ENCODE results near the gene SUMF2. TPM values are rescaled to one million over a fixed set of nuclear protein-coding genes. Genes with fewer than 3 reads are reported as not detected.

SUMF2 gene
- total and polyA plus RNA-seq, 2 of the 13 experiments (the other 11 are each of a cell fraction or from before 2014, with no cell fraction given): 48.9 to 54.4 TPM

DNA sequence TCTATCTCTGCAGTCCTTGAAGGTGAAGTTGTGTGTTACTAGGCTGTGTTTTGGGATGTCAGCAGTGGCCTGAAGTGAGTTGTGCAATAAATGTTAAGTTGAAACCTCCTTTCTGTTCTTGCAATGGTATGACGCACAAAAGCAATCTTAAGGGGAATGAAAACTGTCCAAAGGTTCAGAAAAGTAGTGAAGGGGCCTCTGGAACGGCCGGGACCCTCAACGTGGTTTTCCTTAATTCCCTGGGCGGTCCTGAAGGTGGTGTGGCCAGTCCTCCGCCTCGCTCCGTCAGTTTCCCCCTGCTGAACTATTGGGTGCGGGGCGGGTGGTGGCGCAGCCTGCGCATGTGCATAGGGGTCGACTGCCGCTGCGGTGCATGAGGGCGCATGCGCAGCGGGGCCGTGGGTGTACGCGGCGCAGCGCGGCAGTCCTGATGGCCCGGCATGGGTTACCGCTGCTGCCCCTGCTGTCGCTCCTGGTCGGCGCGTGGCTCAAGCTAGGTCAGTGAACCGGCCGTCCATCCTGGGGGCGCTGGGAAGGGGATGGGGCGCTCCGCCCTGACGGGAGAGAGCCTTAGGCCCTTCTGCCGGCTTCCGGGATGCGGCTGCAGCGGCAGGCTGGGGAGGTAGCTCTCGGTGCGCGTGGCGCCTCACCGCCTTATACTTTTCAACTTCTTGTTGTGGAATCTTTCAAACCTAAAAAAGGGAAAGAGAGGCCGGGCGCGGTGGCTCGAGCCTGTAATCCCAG is at the start of gene SUMF2 (continued):
- TF ChIP-seq, protein P1, sequence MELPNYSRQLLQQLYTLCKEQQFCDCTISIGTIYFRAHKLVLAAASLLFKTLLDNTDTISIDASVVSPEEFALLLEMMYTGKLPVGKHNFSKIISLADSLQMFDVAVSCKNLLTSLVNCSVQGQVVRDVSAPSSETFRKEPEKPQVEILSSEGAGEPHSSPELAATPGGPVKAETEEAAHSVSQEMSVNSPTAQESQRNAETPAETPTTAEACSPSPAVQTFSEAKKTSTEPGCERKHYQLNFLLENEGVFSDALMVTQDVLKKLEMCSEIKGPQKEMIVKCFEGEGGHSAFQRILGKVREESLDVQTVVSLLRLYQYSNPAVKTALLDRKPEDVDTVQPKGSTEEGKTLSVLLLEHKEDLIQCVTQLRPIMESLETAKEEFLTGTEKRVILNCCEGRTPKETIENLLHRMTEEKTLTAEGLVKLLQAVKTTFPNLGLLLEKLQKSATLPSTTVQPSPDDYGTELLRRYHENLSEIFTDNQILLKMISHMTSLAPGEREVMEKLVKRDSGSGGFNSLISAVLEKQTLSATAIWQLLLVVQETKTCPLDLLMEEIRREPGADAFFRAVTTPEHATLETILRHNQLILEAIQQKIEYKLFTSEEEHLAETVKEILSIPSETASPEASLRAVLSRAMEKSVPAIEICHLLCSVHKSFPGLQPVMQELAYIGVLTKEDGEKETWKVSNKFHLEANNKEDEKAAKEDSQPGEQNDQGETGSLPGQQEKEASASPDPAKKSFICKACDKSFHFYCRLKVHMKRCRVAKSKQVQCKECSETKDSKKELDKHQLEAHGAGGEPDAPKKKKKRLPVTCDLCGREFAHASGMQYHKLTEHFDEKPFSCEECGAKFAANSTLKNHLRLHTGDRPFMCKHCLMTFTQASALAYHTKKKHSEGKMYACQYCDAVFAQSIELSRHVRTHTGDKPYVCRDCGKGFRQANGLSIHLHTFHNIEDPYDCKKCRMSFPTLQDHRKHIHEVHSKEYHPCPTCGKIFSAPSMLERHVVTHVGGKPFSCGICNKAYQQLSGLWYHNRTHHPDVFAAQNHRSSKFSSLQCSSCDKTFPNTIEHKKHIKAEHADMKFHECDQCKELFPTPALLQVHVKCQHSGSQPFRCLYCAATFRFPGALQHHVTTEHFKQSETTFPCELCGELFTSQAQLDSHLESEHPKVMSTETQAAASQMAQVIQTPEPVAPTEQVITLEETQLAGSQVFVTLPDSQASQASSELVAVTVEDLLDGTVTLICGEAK (IDR thresholded peaks at IDR 0.05): no peak
- TF ChIP-seq, protein P1 (CRISPR knock-in tag; IDR thresholded peaks at IDR 0.05): no peak; the same call in 1 of the 2 replicates
- TF ChIP-seq ZNF572 (CRISPR knock-in tag; IDR thresholded peaks at IDR 0.05): no peak
- TF ChIP-seq, protein P2, sequence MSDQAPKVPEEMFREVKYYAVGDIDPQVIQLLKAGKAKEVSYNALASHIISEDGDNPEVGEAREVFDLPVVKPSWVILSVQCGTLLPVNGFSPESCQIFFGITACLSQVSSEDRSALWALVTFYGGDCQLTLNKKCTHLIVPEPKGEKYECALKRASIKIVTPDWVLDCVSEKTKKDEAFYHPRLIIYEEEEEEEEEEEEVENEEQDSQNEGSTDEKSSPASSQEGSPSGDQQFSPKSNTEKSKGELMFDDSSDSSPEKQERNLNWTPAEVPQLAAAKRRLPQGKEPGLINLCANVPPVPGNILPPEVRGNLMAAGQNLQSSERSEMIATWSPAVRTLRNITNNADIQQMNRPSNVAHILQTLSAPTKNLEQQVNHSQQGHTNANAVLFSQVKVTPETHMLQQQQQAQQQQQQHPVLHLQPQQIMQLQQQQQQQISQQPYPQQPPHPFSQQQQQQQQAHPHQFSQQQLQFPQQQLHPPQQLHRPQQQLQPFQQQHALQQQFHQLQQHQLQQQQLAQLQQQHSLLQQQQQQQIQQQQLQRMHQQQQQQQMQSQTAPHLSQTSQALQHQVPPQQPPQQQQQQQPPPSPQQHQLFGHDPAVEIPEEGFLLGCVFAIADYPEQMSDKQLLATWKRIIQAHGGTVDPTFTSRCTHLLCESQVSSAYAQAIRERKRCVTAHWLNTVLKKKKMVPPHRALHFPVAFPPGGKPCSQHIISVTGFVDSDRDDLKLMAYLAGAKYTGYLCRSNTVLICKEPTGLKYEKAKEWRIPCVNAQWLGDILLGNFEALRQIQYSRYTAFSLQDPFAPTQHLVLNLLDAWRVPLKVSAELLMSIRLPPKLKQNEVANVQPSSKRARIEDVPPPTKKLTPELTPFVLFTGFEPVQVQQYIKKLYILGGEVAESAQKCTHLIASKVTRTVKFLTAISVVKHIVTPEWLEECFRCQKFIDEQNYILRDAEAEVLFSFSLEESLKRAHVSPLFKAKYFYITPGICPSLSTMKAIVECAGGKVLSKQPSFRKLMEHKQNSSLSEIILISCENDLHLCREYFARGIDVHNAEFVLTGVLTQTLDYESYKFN (CRISPR knock-in tag; conservative IDR thresholded peaks at IDR 0.05): peak; percentile 3; the same call in 1 of the 2 replicates
- no peak for TF ChIP-seq TBL1XR1 (IDR thresholded peaks at IDR 0.05; ENCODE audit: borderline replicate concordance, low read length, partially characterized antibody)
- no peak for TF ChIP-seq ISX (CRISPR knock-in tag; conservative IDR thresholded peaks at IDR 0.05)
- TF ChIP-seq XBP1 (CRISPR knock-in tag; IDR thresholded peaks at IDR 0.05): no peak
- TF ChIP-seq, protein P3, sequence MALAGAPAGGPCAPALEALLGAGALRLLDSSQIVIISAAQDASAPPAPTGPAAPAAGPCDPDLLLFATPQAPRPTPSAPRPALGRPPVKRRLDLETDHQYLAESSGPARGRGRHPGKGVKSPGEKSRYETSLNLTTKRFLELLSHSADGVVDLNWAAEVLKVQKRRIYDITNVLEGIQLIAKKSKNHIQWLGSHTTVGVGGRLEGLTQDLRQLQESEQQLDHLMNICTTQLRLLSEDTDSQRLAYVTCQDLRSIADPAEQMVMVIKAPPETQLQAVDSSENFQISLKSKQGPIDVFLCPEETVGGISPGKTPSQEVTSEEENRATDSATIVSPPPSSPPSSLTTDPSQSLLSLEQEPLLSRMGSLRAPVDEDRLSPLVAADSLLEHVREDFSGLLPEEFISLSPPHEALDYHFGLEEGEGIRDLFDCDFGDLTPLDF (CRISPR knock-in tag; IDR thresholded peaks at IDR 0.05): no peak
- TF ChIP-seq NR2C2 (CRISPR knock-in tag; IDR thresholded peaks at IDR 0.05; ENCODE audit: borderline replicate concordance): peak; percentile 46; the same call in 1 of the 2 replicates
- TF ChIP-seq CREB1 (IDR thresholded peaks at IDR 0.05): no peak
- TF ChIP-seq CREB1 (CRISPR knock-in tag; IDR thresholded peaks at IDR 0.05): no peak
- TF ChIP-seq PTBP1 (IDR thresholded peaks at IDR 0.05; ENCODE audit: low read depth, low read length, poor library complexity, severe bottlenecking): no peak
- TF ChIP-seq, protein P4, sequence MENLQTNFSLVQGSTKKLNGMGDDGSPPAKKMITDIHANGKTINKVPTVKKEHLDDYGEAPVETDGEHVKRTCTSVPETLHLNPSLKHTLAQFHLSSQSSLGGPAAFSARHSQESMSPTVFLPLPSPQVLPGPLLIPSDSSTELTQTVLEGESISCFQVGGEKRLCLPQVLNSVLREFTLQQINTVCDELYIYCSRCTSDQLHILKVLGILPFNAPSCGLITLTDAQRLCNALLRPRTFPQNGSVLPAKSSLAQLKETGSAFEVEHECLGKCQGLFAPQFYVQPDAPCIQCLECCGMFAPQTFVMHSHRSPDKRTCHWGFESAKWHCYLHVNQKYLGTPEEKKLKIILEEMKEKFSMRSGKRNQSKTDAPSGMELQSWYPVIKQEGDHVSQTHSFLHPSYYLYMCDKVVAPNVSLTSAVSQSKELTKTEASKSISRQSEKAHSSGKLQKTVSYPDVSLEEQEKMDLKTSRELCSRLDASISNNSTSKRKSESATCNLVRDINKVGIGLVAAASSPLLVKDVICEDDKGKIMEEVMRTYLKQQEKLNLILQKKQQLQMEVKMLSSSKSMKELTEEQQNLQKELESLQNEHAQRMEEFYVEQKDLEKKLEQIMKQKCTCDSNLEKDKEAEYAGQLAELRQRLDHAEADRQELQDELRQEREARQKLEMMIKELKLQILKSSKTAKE (CRISPR knock-in tag; IDR thresholded peaks at IDR 0.05; ENCODE audit: borderline replicate concordance): no peak

All from HepG2 (cell line).